Common myeloid progenitor, CD34-positive (primary cell): ENCODE results near the gene LEF1.

ENCODE experiments used
- CTCF ChIA-PET: fragments of 350-600 bp; sonication (Branson Sonifier 250); formaldehyde crosslinking; loops from one replicate; lab custom pipeline; 2021; ENCODE audit warnings: antibody characterized with exemption; lab: Charles Lee
- POLR2A ChIA-PET: fragments of 350-600 bp; sonication (Branson Sonifier 250); formaldehyde crosslinking; loops from one replicate; lab custom pipeline; 2021; ENCODE audit warnings: antibody characterized with exemption; lab: Charles Lee
- DNase-seq, 3 donors: peaks; one replicate each; pipeline versions ENCODE4 v3.0.0 to v3.0.0-alpha.2; 2013
- H3K27ac ChIP-seq, 2 experiments: 1 replicate in 1 of 2; 2 replicates in 1 of 2; pipeline ENCODE4 v1.7.0; 2013; ENCODE audit warnings: inconsistent platforms in 2 of 2, low read length in 2 of 2, mild to moderate bottlenecking in 2 of 2, low read depth in 1 of 2, moderate library complexity in 1 of 2; ENCODE audit not compliant: severe bottlenecking in 2 of 2, insufficient read depth in 1 of 2, poor library complexity in 1 of 2
- H3K27me3 ChIP-seq, 5 experiments: replicated peaks in 2 of 5; 1 replicate in 3 of 5; 2 replicates in 2 of 5; pipeline versions ENCODE4 v1.6.1 to v1.7.0; 2013; ENCODE audit warnings: low read length in 4 of 5, mild to moderate bottlenecking in 2 of 5, moderate library complexity in 2 of 5, inconsistent platforms in 1 of 5; ENCODE audit not compliant: insufficient read depth in 5 of 5, control insufficient read depth in 4 of 5
- H3K36me3 ChIP-seq, 4 experiments: 1 replicate in 2 of 4; 2 replicates in 2 of 4; pipeline versions ENCODE4 v1.6.1 to v1.7.0; 2013; ENCODE audit warnings: low read length in 3 of 4, control low read depth in 1 of 4, mild to moderate bottlenecking in 1 of 4; ENCODE audit not compliant: control insufficient read depth in 4 of 4, insufficient read depth in 4 of 4
- H3K4me1 ChIP-seq, 4 experiments: 1 replicate in 3 of 4; 2 replicates in 1 of 4; pipeline versions ENCODE4 v1.6.1 to v1.7.1; 2013; ENCODE audit warnings: low read length in 3 of 4, mild to moderate bottlenecking in 3 of 4, control low read depth in 1 of 4, inconsistent platforms in 1 of 4, moderate library complexity in 1 of 4; ENCODE audit not compliant: control insufficient read depth in 4 of 4, insufficient read depth in 4 of 4; ENCODE audit errors: control extremely low read depth in 1 of 4
- H3K4me3 ChIP-seq, 7 experiments: 1 replicate in 4 of 7; 2 replicates in 3 of 7; pipeline versions ENCODE4 v1.5.1 to v1.7.0; 2013; ENCODE audit warnings: mild to moderate bottlenecking in 7 of 7, low read length in 6 of 7, moderate library complexity in 6 of 7, inconsistent platforms in 2 of 7, low read depth in 2 of 7, control low read depth in 1 of 7; ENCODE audit not compliant: insufficient read depth in 4 of 7, control insufficient read depth in 1 of 7; ENCODE audit errors: extremely low read depth in 1 of 7
- H3K9me3 ChIP-seq, 5 experiments: 1 replicate in 4 of 5; 2 replicates in 1 of 5; pipeline versions ENCODE4 v1.6.1 to v1.7.1; 2013; ENCODE audit warnings: low read length in 4 of 5, mild to moderate bottlenecking in 2 of 5, inconsistent platforms in 1 of 5, low read depth in 1 of 5, moderate library complexity in 1 of 5; ENCODE audit not compliant: control insufficient read depth in 4 of 5, insufficient read depth in 2 of 5; ENCODE audit errors: control extremely low read depth in 1 of 5
- WGBS: methylation state at CpG from one replicate; pipeline ENCODE4 v1.1.5; 2013; ENCODE audit not compliant: insufficient coverage; 5-methylcytosine and 5-hydroxymethylcytosine counted together

LEF1 gene

DNA sequence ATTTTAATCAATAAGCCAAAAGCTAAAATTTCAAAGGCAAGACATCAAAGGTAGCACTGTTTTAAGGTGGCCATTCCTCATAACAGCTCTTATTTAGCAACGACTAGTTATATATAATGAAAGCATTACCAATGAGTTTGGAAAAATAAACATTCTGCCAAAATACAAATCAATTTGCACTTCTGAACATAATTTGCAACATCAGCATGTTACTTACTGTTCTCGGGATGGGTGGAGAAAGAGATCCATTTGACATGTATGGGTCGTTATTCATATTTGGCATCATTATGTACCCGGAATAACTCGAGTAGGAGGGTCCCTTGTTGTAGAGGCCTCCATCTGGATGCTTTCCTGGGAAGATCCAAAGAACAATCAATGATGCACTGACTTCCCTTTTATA lies 5.4 kb downstream of the LEF1 start:
- Histone ChIP-seq H3K36me3 (no peaks in the 10 kb centered on the region), H3K27ac (no peak overlapping the region), H3K4me1 (peaks cover 4 to 23% (median 22%) of the 10 kb centered on the region in 4 experiments), H3K9me3 (no peaks in the 10 kb centered on the region), H3K27me3 (peaks cover 0 to 93% (median 57%) of the 10 kb centered on the region in 5 experiments), H3K4me3 (no peak overlapping the region)
- DNase-seq = no peak
- ChIA-PET POLR2A (no interaction called here), CTCF (interaction anchor here (0.6 to 0.9 kb wide), 2 partner anchors 11 to 1258 kb away, joined by 3 read pairs; no protein-coding TSS in a partner anchor)
- WGBS = no CpG with 5 or more reads among the region's 5 CpGs

DNA sequence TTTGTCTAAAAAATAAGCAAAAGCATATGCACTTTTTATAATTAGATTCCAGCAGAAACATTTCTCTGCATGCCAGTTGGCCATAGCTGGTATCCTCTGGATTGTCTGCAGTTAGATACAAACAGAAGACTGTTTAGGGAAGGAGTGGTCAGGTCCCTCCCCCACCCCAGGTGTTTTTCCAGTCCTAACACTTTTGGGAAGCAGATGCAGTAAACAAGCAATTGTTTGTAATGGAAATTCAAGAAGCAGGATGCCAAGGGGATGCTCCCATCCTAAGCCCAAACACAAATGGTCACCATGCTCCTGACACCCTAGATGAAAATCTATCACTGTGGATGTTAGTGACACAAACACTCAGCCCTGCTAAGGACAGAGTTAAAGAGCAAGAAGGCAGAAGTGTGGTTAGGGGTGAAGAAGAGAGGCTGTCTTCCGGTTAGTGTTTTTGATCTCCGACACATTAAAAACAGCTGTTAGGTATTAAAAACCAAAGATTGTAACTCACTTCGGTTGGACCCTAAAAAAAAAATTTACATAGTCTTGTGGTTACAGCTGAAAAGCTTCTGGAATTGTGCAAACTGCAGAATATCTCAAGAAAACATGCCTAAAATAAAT lies 7.9 kb downstream of the LEF1 start:
- H3K27ac ChIP-seq = no peak overlapping the region
- no peaks in the 10 kb centered on the region for H3K9me3 ChIP-seq
- CTCF ChIA-PET = interaction anchor here (1.4 kb wide), 1 partner anchor 10 kb away, joined by 5 read pairs; no protein-coding TSS in a partner anchor
- H3K36me3 ChIP-seq = no peaks in the 10 kb centered on the region
- peaks cover 0 to 2% (median 0%) of the 10 kb centered on the region in 4 experiments for H3K4me1 ChIP-seq
- no CpG with 5 or more reads among the region's 3 CpGs for WGBS
- peaks cover 0 to 81% (median 49%) of the 10 kb centered on the region in 5 experiments for H3K27me3 ChIP-seq
- POLR2A ChIA-PET = no interaction called here
- no peak for DNase-seq
- no peak overlapping the region for H3K4me3 ChIP-seq

DNA sequence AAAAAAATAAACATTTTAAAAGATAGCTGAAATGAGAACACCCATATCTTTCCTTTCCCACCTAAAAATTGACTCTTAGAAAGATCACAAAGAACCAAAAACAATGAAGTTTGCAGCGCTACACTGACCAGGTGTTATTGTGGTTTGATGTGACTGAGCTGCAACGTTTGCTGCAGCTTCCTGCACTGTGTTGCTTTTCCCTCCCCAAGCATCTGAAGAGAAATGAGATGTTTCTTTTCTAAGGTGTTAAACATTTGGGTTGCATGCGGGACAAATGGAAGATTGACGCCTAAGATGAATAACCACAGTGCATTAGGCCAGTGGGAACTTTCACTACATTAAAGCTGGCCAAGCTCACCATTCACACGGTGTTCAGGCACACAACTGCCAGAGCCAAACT lies 8.9 kb downstream of the LEF1 start:
- Histone ChIP-seq H3K9me3 (no peaks in the 10 kb centered on the region), H3K36me3 (no peaks in the 10 kb centered on the region), H3K4me1 (peaks cover 0 to 2% (median 0%) of the 10 kb centered on the region in 4 experiments), H3K27ac (no peak overlapping the region), H3K4me3 (no peak overlapping the region), H3K27me3 (peaks cover 0 to 71% (median 39%) of the 10 kb centered on the region in 5 experiments)
- ChIA-PET CTCF (no interaction called here), POLR2A (no interaction called here)
- WGBS = 93% methylated on average over 2 of the region's 5 CpGs
- no peak for DNase-seq

DNA sequence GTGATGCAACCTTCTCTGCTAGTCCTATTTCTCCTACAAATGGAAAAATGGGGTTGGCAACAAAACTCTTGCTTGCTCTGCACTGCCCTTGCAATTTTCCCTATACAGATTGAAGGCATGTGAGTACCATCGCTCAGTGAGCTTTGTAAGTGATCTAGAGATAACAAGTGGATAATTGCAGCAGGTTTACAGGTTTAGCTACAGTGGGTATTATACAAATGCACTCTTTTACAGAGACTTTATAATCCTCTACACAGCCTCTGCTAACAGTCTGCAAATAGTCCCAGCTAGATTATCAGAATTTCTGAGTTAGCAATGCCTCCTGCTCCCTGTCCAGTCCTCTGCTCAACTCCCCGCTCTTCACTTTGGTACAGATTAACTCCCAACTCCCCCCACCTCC lies 11.1 kb downstream of the LEF1 start:
- H3K4me3 ChIP-seq = no peak overlapping the region
- H3K9me3 ChIP-seq = peaks cover 0 to 5% (median 0%) of the 10 kb centered on the region in 5 experiments
- H3K27ac ChIP-seq = no peak overlapping the region
- POLR2A ChIA-PET = no interaction called here
- H3K4me1 ChIP-seq = peaks cover 0 to 2% (median 0%) of the 10 kb centered on the region in 4 experiments
- H3K27me3 ChIP-seq = peaks cover 0 to 52% (median 28%) of the 10 kb centered on the region in 5 experiments
- CTCF ChIA-PET = interaction anchor here (0.8 kb wide), 1 partner anchor 25 kb away, joined by 3 read pairs; no protein-coding TSS in a partner anchor
- no peak for DNase-seq
- no CpG with 5 or more reads among the region's 2 CpGs for WGBS
- H3K36me3 ChIP-seq = peaks cover 0 to 7% (median 0%) of the 10 kb centered on the region in 4 experiments

DNA sequence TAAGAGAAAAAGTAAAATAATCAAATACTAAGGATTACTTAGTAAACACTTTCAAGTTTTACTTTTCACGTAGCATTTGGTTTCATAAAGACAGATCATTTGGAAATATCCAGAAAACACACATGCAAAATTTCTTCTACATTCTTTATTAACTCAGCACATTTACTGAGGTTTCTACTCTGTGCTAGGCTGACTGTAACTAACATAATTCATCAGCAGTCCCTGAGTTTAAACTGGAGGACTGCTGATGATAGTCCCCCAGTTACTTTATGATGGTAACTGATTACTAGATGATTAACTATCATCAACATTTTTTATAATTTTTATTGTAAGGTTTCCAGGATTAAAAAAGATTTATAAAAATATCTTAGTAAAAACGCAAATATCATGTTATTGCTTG lies 12.3 kb downstream of the LEF1 start:
- WGBS = 96% methylated on average over 2 of the region's 2 CpGs
- Histone ChIP-seq H3K4me1 (peaks cover 0 to 2% (median 0%) of the 10 kb centered on the region in 4 experiments), H3K27ac (no peak overlapping the region), H3K27me3 (peaks cover 0 to 40% (median 28%) of the 10 kb centered on the region in 5 experiments), H3K9me3 (peaks cover 0 to 5% (median 0%) of the 10 kb centered on the region in 5 experiments), H3K4me3 (no peak overlapping the region), H3K36me3 (peaks cover 0 to 8% (median under 1%) of the 10 kb centered on the region in 4 experiments)
- ChIA-PET POLR2A (no interaction called here), CTCF (interaction anchor here (1.3 kb wide), 1 partner anchor 19 kb away, joined by 3 read pairs; no protein-coding TSS in a partner anchor)
- no peak for DNase-seq

DNA sequence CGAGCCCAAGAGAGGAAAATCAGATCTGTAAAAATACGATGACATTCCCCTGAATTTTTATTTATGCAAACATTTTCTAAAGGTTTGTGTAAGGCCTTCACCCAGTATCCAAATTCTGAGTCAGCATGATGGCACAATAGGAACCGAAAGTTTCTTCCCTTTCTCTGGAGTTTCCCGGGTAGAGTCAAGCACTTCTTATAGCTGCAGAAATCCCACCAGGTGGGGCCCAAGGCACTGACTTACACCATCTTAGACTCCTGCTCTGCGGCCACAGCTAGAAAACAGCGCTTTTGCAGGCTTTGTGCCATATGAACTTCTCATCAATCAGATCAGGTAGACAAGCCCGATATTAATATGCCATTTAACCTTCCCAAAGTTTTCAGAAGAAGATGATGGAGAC lies 13.4 kb downstream of the LEF1 start:
- Histone ChIP-seq H3K9me3 (peaks cover 0 to 5% (median 0%) of the 10 kb centered on the region in 5 experiments), H3K27ac (no peak overlapping the region), H3K27me3 (peaks cover 0 to 31% (median 19%) of the 10 kb centered on the region in 5 experiments), H3K4me3 (no peak overlapping the region), H3K36me3 (peaks cover 0 to 8% (median under 1%) of the 10 kb centered on the region in 4 experiments), H3K4me1 (peaks cover 0 to 2% (median 0%) of the 10 kb centered on the region in 4 experiments)
- ChIA-PET CTCF (no interaction called here), POLR2A (no interaction called here)
- DNase-seq = no peak
- 93% methylated on average over 7 of the region's 7 CpGs for WGBS

DNA sequence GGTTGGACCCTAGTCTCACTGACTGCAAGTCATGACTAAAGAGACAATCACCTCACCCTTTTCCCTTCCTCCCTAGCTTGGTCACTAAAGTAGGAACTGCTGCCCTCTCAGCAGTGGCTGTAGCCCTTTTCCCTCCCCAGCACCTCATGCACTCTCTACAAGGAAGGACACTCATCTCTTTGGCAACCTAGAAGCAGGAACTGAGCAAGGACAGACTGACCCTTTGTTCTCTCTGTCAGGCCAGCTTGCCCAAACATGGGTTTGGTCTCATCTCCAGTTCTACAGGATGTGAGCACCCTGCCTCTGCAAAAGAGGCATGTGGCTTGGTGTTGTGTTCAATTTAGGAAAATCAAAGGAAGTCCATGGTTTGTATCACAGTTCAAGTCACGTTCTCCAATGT lies 15.8 kb downstream of the LEF1 start:
- peaks cover 0 to 5% (median 0%) of the 10 kb centered on the region in 5 experiments for H3K9me3 ChIP-seq
- H3K27ac ChIP-seq = no peak overlapping the region
- WGBS = no CpG with 5 or more reads among the region's 1 CpG
- H3K4me1 ChIP-seq = no peaks in the 10 kb centered on the region
- ChIA-PET CTCF (no interaction called here), POLR2A (no interaction called here)
- peaks cover 0 to 10% (median under 1%) of the 10 kb centered on the region in 4 experiments for H3K36me3 ChIP-seq
- no peak overlapping the region for H3K4me3 ChIP-seq
- DNase-seq = no peak
- peaks cover 0 to 14% (median 5%) of the 10 kb centered on the region in 5 experiments for H3K27me3 ChIP-seq
